HG03175 (cell line): Measurements from ENCODE around the gene CRABP1.
"Not testable (repeated sequence)": the region's sequence is repeated elsewhere in the genome, so short reads cannot be mapped to it uniquely, and the experiment has no call there.

Experiments used
- ATAC-seq: cut with Tn5 transposase; IDR thresholded peaks from one replicate; pipeline ENCODE4 v1.9.1; 2021; ENCODE audit warnings: mild to moderate bottlenecking, moderate library complexity; ENCODE audit not compliant: unreplicated experiment

CRABP1 gene

GRCh38 chr15:78369161-78369560, 29.0 kb downstream of the CRABP1 start:
- no peak for ATAC-seq

- no peak for ATAC-seq
Observed at GRCh38 chr15:78370013-78370412, 29.9 kb downstream of the CRABP1 start.

- ATAC-seq, result no peak
Observed at GRCh38 chr15:78372880-78373279, 32.7 kb downstream of the CRABP1 start.

GRCh38 chr15:78374436-78375393, 34.6 kb downstream of the CRABP1 start:
- no peak for ATAC-seq

GRCh38 chr15:78380143-78380542, 40.0 kb downstream of the CRABP1 start:
- not testable (repeated sequence) for ATAC-seq

- ATAC-seq, result no peak
Observed at GRCh38 chr15:78382114-78382880, 42.1 kb downstream of the CRABP1 start.

- ATAC-seq, result no peak
Observed at GRCh38 chr15:78384651-78385050, 44.5 kb downstream of the CRABP1 start.

- ATAC-seq, result no peak
Observed at GRCh38 chr15:78387246-78388037, 47.3 kb downstream of the CRABP1 start.

GRCh38 chr15:78388865-78389264, 48.7 kb downstream of the CRABP1 start:
- ATAC-seq, result no peak

GRCh38 chr15:78389322-78389721, 49.2 kb downstream of the CRABP1 start:
- no peak for ATAC-seq

- ATAC-seq, result no peak
Observed at GRCh38 chr15:78389738-78390137, 49.6 kb downstream of the CRABP1 start.

- no peak for ATAC-seq
Observed at GRCh38 chr15:78390242-78390641, 50.1 kb downstream of the CRABP1 start.

- ATAC-seq, result no peak
Observed at GRCh38 chr15:78390826-78391225, 50.7 kb downstream of the CRABP1 start.

GRCh38 chr15:78391781-78392180, 51.6 kb downstream of the CRABP1 start:
- no peak for ATAC-seq

- no peak for ATAC-seq
Observed at GRCh38 chr15:78392430-78392829, 52.3 kb downstream of the CRABP1 start.

- no peak for ATAC-seq
Observed at GRCh38 chr15:78393137-78393536, 53.0 kb downstream of the CRABP1 start.

GRCh38 chr15:78394026-78394425, 53.9 kb downstream of the CRABP1 start:
- ATAC-seq, result no peak

- no peak for ATAC-seq
Observed at GRCh38 chr15:78394981-78395616, 54.9 kb downstream of the CRABP1 start.

- ATAC-seq, result no peak
Observed at GRCh38 chr15:78396186-78396814, 56.1 kb downstream of the CRABP1 start.

GRCh38 chr15:78396976-78397375, 56.8 kb downstream of the CRABP1 start:
- ATAC-seq, result no peak
